ENCODE results near the gene EIF3D.

EIF3D gene

GRCh38 chr22:36505998-36506635, 22.8 kb downstream of the EIF3D start:
- DNase-seq, result no peak

GRCh38 chr22:36497910-36498665, 30.9 kb downstream of the EIF3D start:
- DNase-seq, result no peak

DNA sequence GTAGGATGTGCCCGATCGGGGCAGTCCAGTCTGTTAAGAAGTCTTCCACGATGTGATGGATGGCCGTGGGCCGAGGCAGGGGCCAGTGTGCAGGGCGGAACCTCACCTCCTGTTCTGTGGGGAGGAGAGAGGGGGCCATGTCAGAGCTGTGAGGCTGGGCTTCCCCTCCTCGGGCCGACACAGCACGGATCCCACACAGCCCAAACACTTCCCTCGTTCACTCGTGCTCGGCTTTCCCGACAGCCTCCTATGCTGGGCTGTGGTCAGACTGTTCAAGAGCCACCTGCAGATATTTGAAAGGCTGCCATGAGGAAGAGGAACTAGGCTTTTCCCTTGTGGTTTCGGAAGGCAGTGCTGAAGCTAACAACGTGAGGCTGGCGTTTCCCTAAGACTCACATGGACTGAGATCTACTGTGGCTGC, 35.3 kb downstream of the EIF3D start:
- no peak for DNase-seq

DNA sequence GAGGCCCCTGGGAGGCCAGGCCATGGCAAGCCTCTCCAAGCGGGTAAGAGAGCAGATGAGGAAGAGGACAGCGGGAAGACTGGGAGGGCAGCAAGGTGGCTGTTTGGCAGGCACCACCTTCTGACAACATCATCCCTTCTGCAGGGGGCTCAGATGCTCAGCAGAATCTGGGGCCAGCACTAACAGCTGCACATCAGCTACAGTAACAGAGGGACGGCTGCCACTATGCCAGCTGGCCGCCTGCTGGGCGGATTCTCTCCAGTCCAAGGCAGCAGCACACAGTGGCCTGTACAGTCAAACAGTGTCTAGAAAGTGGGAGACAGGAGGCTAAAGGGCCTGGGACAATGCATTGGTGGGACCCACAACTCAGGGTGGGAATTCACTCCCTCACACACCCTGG, 36.9 kb downstream of the EIF3D start:
- no peak for DNase-seq

GRCh38 chr22:36491155-36491554, 37.8 kb downstream of the EIF3D start:
- no peak for DNase-seq

- DNase-seq, result no peak
Observed at GRCh38 chr22:36486619-36487384, 42.2 kb downstream of the EIF3D start.

- DNase-seq, result peak; percentile 66 to 92
Observed at GRCh38 chr22:36481393-36482168, 47.4 kb downstream of the EIF3D start, which contains the start of gene TXN2. TXN2 (minus strand) TSS chr22:36481640; CDS start chr22:36480837, 803 bp downstream.

DNA sequence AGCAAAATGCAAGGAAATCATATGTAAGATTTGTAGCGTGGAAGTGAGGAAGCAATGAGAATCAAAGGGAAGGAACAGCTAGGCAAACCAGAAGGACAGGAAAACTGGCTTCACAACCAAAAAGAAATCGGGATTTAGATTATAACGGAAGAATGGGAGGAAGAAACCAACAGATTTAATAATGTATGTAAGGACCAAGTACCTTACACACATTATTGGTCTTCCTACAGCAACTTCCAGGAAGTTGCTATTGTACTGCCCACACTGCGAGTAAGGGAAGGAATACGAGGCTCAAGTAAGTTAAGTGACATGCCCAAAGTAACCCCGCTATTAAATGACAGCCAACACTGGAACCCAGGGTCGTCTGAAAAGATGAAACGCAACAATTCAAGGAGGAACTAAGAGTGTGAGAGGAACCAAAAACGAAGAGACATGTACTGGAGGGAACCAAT, 48.0 kb downstream of the EIF3D start:
- no peak for DNase-seq

DNA sequence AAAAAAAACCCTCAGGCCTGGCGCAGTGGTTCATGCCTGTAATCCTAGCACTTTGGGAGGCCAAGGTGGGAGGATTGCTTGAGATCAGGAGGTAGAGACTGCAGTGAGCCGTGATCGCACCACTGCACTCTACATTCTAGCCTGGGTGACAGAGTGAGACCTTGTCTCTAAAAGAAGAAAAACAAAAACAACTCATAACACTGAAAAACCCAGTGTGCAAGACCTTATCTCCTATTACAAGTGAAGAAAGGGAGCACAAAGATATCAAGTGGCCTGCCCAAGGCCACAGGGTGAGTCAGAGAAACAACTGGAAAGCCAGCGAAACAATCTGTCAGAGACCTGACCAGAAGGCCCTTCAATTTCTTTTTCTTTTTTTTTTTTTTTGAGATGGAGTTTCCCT, 50.0 kb downstream of the EIF3D start:
- DNase-seq, result no peak

- DNase-seq, result no peak
Observed at GRCh38 chr22:36475341-36475740, 53.6 kb downstream of the EIF3D start.

- no peak for DNase-seq
Observed at GRCh38 chr22:36472689-36473088, 56.3 kb downstream of the EIF3D start.

GRCh38 chr22:36471341-36471821, 57.6 kb downstream of the EIF3D start:
- no peak for DNase-seq

DNA sequence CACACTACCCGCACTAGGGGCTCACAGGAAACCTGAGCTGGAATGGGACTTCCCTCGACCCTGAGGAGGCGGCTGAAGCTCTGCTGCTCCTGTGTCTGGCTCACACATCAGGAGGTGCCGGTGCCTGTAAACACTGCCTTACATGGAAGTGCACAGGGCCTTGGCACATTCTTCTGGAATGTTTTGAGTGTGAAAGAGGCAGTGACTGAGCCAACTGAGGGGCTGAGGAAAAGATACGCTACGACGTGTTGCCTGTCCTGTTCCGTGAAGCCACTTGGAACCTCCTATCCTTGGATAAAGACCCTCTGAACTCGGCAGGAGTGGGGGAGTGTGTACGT, 58.0 kb downstream of the EIF3D start:
- no peak for DNase-seq

GRCh38 chr22:36470162-36470993, 58.6 kb downstream of the EIF3D start:
- peak; percentile 28 to 87 for DNase-seq

DNA sequence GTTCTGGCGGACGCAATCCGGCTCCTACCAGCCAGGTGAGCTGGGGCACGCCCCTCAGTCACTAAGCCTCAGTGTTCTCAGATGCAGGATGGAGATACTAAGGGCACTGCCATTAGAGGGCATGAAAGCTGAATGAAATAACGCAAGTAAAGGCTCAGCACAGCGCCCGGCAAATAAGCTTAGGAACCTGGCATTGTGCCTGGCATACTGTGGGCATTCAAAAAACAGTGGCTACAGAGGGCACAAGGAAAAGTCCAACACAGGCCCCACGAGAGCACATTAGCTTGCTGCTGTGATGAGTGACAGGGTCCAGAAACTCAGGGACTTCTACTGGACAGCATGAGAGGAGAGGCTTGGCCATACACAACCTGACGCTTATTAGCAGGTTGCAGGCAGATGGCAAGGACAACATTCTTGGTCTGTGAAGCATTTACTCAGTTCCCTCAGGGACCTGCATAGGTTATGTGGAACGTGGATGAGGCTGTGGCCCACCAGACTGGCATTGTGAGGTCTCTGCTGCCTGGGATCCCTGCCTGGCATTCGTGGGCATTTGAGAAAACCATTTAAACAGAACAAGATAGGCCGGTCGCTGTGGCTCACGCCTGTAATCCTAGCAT, 59.8 kb downstream of the EIF3D start:
- no peak for DNase-seq

DNA sequence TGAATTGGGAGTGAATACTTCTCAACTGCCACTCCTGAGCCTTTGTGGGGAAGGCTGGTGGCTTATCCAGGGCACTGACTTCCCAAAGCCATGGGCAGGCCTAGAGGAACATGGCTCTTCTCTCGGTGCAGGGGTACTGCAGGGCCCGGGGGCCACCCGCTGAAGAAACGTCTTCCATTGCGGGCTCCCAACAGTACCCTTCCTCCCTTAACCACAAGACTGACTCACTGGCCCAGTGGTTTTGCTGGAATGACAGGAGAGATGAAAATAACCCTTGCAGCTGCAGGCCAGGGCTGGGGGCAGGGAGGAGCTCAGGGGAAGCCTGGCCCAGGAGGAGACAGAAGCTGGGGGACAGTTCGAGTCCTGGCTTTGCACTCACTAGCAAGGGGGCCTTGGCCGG, 61.0 kb downstream of the EIF3D start:
- no peak for DNase-seq

DNA sequence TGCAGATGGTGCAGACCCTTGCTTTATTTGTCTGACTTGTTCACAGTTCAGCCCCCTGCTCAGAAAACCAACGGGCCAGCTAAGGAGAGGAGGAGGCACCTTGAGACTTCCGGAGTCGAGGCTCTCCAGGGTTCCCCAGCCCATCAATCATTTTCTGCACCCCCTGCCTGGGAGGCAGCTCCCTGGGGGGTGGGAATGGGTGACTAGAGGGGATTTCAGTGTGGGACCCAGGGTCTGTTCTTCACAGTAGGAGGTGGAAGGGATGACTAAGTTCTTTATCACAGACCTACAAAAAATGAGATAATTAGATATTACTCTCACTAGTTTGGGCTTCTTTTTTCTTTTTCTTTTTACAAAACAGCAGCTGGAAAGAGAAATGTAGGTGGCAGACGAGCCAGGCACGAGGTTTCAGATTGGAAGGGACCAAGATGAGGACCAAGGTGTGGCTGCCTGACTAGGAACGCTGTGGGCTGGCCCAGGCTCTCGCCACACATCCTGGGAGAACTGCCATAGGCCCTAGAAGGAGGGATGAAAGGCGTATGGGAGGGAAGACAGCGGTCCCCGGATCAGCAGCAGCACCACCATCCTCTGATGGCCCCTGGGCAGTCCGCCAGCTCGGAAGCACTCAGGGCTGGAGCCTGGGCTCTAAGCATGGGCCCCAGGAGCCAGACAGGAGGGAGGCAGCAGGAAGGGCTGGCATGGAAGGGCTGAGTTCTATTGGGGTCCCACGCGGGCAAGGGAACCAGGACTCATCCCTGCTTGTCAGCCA, 61.7 kb downstream of the EIF3D start:
- no peak for DNase-seq

DNA sequence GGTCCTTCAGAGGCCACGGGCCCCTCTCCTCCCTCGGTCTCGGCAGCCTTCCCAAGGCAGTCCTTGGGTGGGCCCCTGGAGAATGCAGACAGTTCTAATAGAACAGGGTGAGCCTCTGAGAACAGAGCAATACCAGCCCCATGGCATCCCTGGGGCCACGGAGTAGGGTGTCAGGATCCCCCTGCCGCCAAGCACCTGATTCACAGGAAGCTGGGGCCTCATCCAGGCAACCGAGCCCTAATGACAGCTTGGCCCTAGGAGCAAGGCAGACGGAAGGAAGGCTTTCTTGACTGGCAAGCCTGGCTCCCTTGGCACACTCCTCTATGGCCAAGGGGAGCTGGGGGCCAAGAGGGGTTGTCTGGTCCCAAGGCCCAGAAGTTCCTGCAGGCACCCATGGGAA, 62.7 kb downstream of the EIF3D start:
- no peak for DNase-seq

DNA sequence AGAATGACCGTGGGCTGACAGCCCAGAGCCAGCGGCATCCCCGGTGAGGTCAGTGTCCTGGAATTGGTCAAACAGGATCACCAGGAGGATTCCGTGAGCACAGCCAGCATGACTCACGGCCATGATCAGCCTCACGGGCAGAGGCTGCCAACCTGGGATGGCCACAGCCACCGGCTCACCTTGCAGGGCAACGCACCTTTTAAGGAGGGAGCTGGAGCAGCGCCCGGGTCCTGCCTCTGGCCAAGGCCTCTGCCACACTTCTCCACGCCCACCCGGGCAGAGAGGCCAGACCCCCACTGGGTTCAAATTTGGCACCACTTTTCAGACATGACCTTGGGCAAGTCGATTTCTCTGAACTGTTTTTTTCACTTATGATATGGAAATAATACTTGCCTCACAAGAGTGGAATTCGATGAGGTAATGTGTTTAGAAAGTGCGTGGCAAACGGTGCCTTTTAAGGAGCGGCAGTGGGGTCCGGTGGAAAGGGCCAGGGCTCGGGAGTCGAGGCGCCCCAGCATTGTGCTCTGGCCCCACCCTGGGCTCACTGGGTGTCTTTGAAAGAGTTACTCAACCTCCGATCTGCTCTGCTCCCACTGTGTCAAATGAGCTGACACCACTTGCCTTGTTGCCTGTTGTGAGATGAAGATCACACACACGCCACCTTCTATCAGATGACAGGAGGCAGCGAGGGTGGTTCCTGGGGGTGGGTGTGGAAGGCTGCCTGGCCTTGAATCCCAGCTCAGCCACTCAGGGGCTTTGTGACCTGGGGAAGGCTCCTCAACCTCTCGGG, 63.5 kb downstream of the EIF3D start:
- no peak for DNase-seq
